LNCaP clone FGC (cell line): ENCODE results near the gene PRDM16.

Experiments
- DNase-seq: peaks from one replicate; pipeline ENCODE4 v3.0.0-alpha.2; 2011; ENCODE audit warnings: low read depth
- H3K4me3 ChIP-seq: 2 replicates; pipeline ENCODE4 v1.5.1; 2011; ENCODE audit warnings: mild to moderate bottlenecking, low read depth, low read length, control low read depth
- CTCF ChIP-seq: IDR thresholded peaks from 2 replicates; pipeline ENCODE4 v1.5.1; 2012; ENCODE audit warnings: mild to moderate bottlenecking; ENCODE audit not compliant: control insufficient read depth, insufficient read depth; ENCODE audit errors: extremely low read depth

PRDM16 gene

GRCh38 chr1:3054474-3054873 lies 14.5 kb upstream of the PRDM16 start:
- DNase-seq: no peak
- TF ChIP-seq CTCF: no peak
- no peak overlapping the region for H3K4me3 ChIP-seq

- TF ChIP-seq CTCF: no peak
- H3K4me3 ChIP-seq: no peak overlapping the region
- DNase-seq: no peak
These were observed 14.0 kb upstream of the PRDM16 start for GRCh38 chr1:3055051-3055450.

GRCh38 chr1:3056641-3057040 lies 12.4 kb upstream of the PRDM16 start:
- no peak for DNase-seq
- H3K4me3 ChIP-seq: no peak overlapping the region
- no peak for TF ChIP-seq CTCF

GRCh38 chr1:3058263-3059030 lies 10.6 kb upstream of the PRDM16 start:
- no peak overlapping the region for H3K4me3 ChIP-seq
- no peak for TF ChIP-seq CTCF

GRCh38 chr1:3060127-3060526 lies 8.9 kb upstream of the PRDM16 start:
- TF ChIP-seq CTCF: no peak
- no peak for DNase-seq
- H3K4me3 ChIP-seq: no peak overlapping the region

More at GRCh38 chr1:3058263-3059030, 10.6 kb upstream of the PRDM16 start:
- no peak for DNase-seq

GRCh38 chr1:3060601-3061551 lies 8.1 kb upstream of the PRDM16 start:
- H3K4me3 ChIP-seq: no peak overlapping the region
- no peak for TF ChIP-seq CTCF
- no peak for DNase-seq
